ENCODE data around the gene UCK2.

DNA sequence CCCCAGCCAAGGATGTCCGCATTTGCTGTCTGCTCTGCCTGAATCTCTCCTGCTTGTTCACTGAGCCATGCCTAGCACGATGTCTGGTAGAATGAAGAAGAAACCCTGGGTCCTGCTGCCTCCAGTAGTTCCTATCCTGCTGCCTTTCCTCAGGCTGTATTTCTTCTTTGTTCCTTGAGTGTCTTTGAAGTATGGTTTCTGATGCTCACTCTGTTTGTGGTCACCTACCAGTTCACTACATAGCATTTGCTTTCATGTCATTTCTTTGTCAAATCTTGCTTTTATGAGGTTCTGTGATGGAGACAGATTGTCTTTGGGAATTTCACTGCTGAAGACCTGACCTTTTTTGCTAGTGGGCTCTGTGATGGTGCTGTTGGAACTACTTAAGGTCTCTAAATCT, 5.9 kb downstream of the UCK2 start:
- TF ChIP-seq, protein P1, sequence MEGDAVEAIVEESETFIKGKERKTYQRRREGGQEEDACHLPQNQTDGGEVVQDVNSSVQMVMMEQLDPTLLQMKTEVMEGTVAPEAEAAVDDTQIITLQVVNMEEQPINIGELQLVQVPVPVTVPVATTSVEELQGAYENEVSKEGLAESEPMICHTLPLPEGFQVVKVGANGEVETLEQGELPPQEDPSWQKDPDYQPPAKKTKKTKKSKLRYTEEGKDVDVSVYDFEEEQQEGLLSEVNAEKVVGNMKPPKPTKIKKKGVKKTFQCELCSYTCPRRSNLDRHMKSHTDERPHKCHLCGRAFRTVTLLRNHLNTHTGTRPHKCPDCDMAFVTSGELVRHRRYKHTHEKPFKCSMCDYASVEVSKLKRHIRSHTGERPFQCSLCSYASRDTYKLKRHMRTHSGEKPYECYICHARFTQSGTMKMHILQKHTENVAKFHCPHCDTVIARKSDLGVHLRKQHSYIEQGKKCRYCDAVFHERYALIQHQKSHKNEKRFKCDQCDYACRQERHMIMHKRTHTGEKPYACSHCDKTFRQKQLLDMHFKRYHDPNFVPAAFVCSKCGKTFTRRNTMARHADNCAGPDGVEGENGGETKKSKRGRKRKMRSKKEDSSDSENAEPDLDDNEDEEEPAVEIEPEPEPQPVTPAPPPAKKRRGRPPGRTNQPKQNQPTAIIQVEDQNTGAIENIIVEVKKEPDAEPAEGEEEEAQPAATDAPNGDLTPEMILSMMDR (IDR thresholded peaks at IDR 0.05), result no peak
- no peak for TF ChIP-seq EZH2 (IDR thresholded peaks at IDR 0.05; ENCODE audit: borderline replicate concordance, insufficient read depth, low read depth, low read length, poor library complexity, severe bottlenecking)

All from B cell (primary cell).